GM23248 (cell line): ENCODE measurements around the gene AGAP1. TPM values are rescaled to one million over a fixed set of nuclear protein-coding genes. Genes with fewer than 3 reads are reported as not detected.

Experiments
- DNase-seq: peaks from one replicate; pipeline ENCODE4 v3.0.0-alpha.2; 2015
- H2AFZ ChIP-seq: fragments of 200-600 bp; sonication (generic); 2 replicates; pipeline ENCODE4 v1.6.1; 2016; ENCODE audit warnings: antibody characterized with exemption
- H3F3A ChIP-seq: fragments of 200-600 bp; sonication (generic); 2 replicates; pipeline ENCODE4 v1.6.1; 2016; ENCODE audit warnings: mild to moderate bottlenecking, antibody characterized with exemption, mixed run types; ENCODE audit not compliant: insufficient read depth
- H3K27ac ChIP-seq: fragments of 200-600 bp; sonication (generic); 2 replicates; pipeline ENCODE4 v1.5.1; 2016; ENCODE audit warnings: mild to moderate bottlenecking
- H3K27me3 ChIP-seq: fragments of 200-600 bp; sonication (generic); replicated peaks from 2 replicates; pipeline ENCODE4 v1.6.1; 2016; ENCODE audit warnings: mild to moderate bottlenecking; ENCODE audit not compliant: insufficient read depth
- H3K36me3 ChIP-seq: fragments of 200-600 bp; sonication (generic); 2 replicates; pipeline ENCODE4 v1.6.1; 2016; ENCODE audit warnings: low read depth, mild to moderate bottlenecking
- H3K4me1 ChIP-seq: fragments of 200-600 bp; sonication (generic); 2 replicates; pipeline ENCODE4 v1.6.1; 2016; ENCODE audit warnings: mild to moderate bottlenecking; ENCODE audit not compliant: insufficient read depth
- H3K4me2 ChIP-seq: fragments of 200-600 bp; sonication (generic); one replicate; pipeline ENCODE4 v1.6.1; 2016; ENCODE audit warnings: mild to moderate bottlenecking; ENCODE audit not compliant: unreplicated experiment
- H3K4me3 ChIP-seq: fragments of 200-600 bp; sonication (generic); 2 replicates; pipeline ENCODE4 v1.5.1; 2016; ENCODE audit warnings: mild to moderate bottlenecking
- H3K79me2 ChIP-seq: fragments of 200-600 bp; sonication (generic); 2 replicates; pipeline ENCODE4 v1.6.1; 2016; ENCODE audit warnings: mild to moderate bottlenecking; ENCODE audit not compliant: insufficient read depth
- H3K9ac ChIP-seq: fragments of 200-600 bp; sonication (generic); 2 replicates; pipeline ENCODE4 v1.6.1; 2016; ENCODE audit warnings: mild to moderate bottlenecking
- H3K9me2 ChIP-seq: fragments of 200-600 bp; sonication (generic); 2 replicates; pipeline ENCODE4 v1.6.1; 2016; ENCODE audit warnings: mixed run types, mild to moderate bottlenecking, moderate library complexity; ENCODE audit not compliant: insufficient read depth
- H3K9me3 ChIP-seq: fragments of 200-600 bp; sonication (generic); one replicate; pipeline ENCODE4 v1.6.1; 2017; ENCODE audit warnings: low read depth
- H4K20me1 ChIP-seq: fragments of 200-600 bp; sonication (generic); 2 replicates; pipeline ENCODE4 v1.6.0; 2016; ENCODE audit not compliant: insufficient read depth
- EZH2 ChIP-seq: fragments of 200-600 bp; sonication (generic); IDR thresholded peaks from 2 replicates; pipeline ENCODE4 v1.6.1; 2018; ENCODE audit warnings: antibody characterized with exemption, mild to moderate bottlenecking; ENCODE audit not compliant: insufficient read depth, poor library complexity, severe bottlenecking
- EZH2phosphoT487 ChIP-seq: fragments of 200-600 bp; sonication (generic); IDR thresholded peaks from 2 replicates; pipeline ENCODE4 v1.6.1; 2018; ENCODE audit warnings: antibody characterized with exemption, moderate library complexity, mild to moderate bottlenecking, low read depth; ENCODE audit not compliant: insufficient read depth
- WGBS, 2 experiments: methylation state at CpG; one replicate each; pipeline ENCODE4 v1.1.6; 2015 to 2017; ENCODE audit warnings: low lambda C conversion rate in 2 of 2, low coverage in 1 of 2; ENCODE audit errors: missing lambda C conversion rate in 2 of 2; 5-methylcytosine and 5-hydroxymethylcytosine counted together
- in situ Hi-C: fragments of 300-500 bp; cut with MboI; formaldehyde crosslinking; loops from 2 replicates; pipeline ENCODE4 v1.15.0; 2020
- polyA plus RNA-seq: library from polyadenylated mRNA; unstranded; fragments of >200 nt; fragmentation: Nextera tagmentation; extraction: Ambion mirVana; gene quantifications from 2 replicates; pipeline ENCODE4 v1.2.1, GENCODE V29; 2016
- total RNA-seq: library from RNA; depleted of rRNA; stranded (reverse); fragments of >200 nt; shearing (Covaris generic); gene quantifications from 2 replicates; pipeline ENCODE4 v1.2.3, GENCODE V29; 2014

AGAP1 gene
- total and polyA plus RNA-seq, 2 experiments from 2014 or later = 2.2 to 9.9 TPM

DNA sequence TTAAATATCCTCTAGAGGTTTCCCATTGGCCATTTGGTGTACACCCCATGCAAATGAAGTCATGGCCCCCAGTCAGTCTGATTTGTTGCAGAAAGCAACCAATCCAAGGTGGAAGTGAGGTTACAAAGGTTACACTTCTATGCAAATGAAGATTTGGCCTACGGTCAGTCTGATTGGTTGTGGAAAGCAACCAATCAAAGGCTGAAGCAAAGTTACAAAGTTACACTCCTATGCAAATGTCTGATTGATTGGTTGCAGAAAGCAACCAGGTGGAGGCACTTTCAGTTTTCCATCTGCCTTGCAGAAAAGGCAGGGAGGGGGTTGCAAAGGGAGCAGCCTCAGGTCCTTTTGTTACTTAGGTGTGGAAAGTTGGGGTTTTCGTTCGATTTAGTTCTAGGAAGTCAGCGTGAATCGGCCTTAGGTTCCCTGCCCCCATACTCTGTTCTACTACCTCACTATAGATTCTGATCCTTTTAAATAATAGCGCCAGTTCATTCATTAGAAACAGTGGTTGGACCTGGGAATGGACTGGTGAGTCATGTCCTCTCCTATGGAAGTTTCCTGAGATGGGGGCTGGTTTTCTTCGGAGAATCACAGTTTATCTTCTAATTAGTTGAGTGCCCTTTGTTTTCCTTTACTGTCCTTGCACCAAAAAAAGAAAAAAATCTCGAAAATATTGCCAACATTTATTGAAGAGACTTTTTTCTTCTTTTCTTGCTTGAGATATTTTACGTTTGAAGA is 279.5 kb downstream of the AGAP1 start:
- TF ChIP-seq EZH2phosphoT487 (no peak), EZH2 (no peak)
- H3K36me3 ChIP-seq = no peaks in the 10 kb centered on the region
- H3K9ac ChIP-seq = no peak overlapping the region
- H3K27me3 ChIP-seq = no peaks in the 10 kb centered on the region
- H3K9me3 ChIP-seq = no peaks in the 10 kb centered on the region
- DNase-seq = no peak
- no peak overlapping the region for H3K4me3 ChIP-seq
- peaks cover 7% of the 10 kb centered on the region; the same call in 1 of the 2 replicates for H4K20me1 ChIP-seq
- no peaks in the 10 kb centered on the region for H3K4me1 ChIP-seq
- WGBS, 2 experiments = 95 to 96% methylated on average over 9 of the region's 9 CpGs
- H3K9me2 ChIP-seq = no peaks in the 10 kb centered on the region
- no peaks in the 10 kb centered on the region for H3K79me2 ChIP-seq
- H2AFZ ChIP-seq = no peak overlapping the region
- no peaks in the 10 kb centered on the region for H3F3A ChIP-seq
- H3K27ac ChIP-seq = no peak overlapping the region
- in situ Hi-C loops = loop anchor here (10.0 kb wide), 2 partner anchors 411 to 1291 kb away; no protein-coding TSS in a partner anchor
- no peak overlapping the region for H3K4me2 ChIP-seq

- no peak overlapping the region for H2AFZ ChIP-seq
- no peaks in the 10 kb centered on the region for H3K4me1 ChIP-seq
- TF ChIP-seq EZH2phosphoT487 (no peak), EZH2 (no peak)
- 89 to 90% methylated on average over 15 of the region's 15 CpGs for WGBS, 2 experiments
- no peak overlapping the region for H3K9ac ChIP-seq
- no peaks in the 10 kb centered on the region for H3F3A ChIP-seq
- no peak overlapping the region for H3K4me3 ChIP-seq
- no peaks in the 10 kb centered on the region for H3K27me3 ChIP-seq
- H3K27ac ChIP-seq = no peak overlapping the region
- no peaks in the 10 kb centered on the region for H3K36me3 ChIP-seq
- no peak overlapping the region for H3K4me2 ChIP-seq
- no peak for DNase-seq
- H4K20me1 ChIP-seq = peaks cover 7% of the 10 kb centered on the region; the same call in 1 of the 2 replicates
- no peaks in the 10 kb centered on the region for H3K79me2 ChIP-seq
- no peaks in the 10 kb centered on the region for H3K9me3 ChIP-seq
- in situ Hi-C loops = loop anchor here (10.0 kb wide), 2 partner anchors 410 to 1290 kb away; no protein-coding TSS in a partner anchor
- no peaks in the 10 kb centered on the region for H3K9me2 ChIP-seq
These were observed 280.5 kb downstream of the AGAP1 start for GRCh38 chr2:235774153-235774870.

GRCh38 chr2:235776531-235776930 is 282.7 kb downstream of the AGAP1 start:
- 91 to 95% methylated on average over 14 of the region's 14 CpGs for WGBS, 2 experiments

DNA sequence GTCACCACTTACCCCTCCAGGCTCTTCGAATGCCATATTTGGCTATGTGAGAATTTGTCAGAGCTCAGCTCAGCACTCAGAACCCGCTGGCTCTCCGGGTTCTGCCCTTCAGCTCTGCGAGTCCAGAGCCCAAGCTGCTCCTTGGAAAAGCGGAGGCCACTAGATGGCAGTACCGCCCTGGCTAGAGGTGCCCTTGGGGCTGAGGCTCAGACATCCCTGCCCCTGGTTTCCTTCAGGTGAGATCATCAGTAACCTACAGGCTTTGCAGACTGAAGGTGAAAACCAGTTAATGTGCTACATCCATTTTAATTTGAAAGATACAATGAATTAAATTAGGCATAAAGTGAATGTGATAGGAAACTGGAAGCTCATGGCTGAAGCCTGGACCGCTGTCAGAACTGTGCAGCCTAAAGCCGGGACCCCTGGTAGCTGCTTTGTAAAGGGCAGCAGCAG is 285.6 kb downstream of the AGAP1 start:
- Histone ChIP-seq H3K9ac (no peak overlapping the region), H2AFZ (no peak overlapping the region), H3K79me2 (no peaks in the 10 kb centered on the region), H3K4me3 (no peak overlapping the region), H3K9me2 (no peaks in the 10 kb centered on the region), H3K4me2 (no peak overlapping the region), H3K27ac (no peak overlapping the region), H3K4me1 (no peaks in the 10 kb centered on the region), H3K27me3 (no peaks in the 10 kb centered on the region), H3K9me3 (no peaks in the 10 kb centered on the region), H3K36me3 (no peaks in the 10 kb centered on the region), H3F3A (no peaks in the 10 kb centered on the region), H4K20me1 (no peaks in the 10 kb centered on the region)
- 29 to 32% methylated on average over 8 of the region's 8 CpGs for WGBS, 2 experiments
- in situ Hi-C loops = loop anchor here (10.0 kb wide), 2 partner anchors 405 to 1285 kb away; no protein-coding TSS in a partner anchor
- DNase-seq = peak; percentile 82
- no peak for TF ChIP-seq EZH2
- no peak for TF ChIP-seq EZH2phosphoT487

More at GRCh38 chr2:235776531-235776930, 282.7 kb downstream of the AGAP1 start:
- Histone ChIP-seq H3K4me1 (no peaks in the 10 kb centered on the region), H4K20me1 (peaks cover 7% of the 10 kb centered on the region; the same call in 1 of the 2 replicates), H3K79me2 (no peaks in the 10 kb centered on the region), H3K9me2 (no peaks in the 10 kb centered on the region), H3K4me2 (no peak overlapping the region), H3K9ac (no peak overlapping the region), H2AFZ (no peak overlapping the region), H3K4me3 (no peak overlapping the region), H3K9me3 (no peaks in the 10 kb centered on the region), H3K27me3 (no peaks in the 10 kb centered on the region), H3F3A (no peaks in the 10 kb centered on the region), H3K36me3 (no peaks in the 10 kb centered on the region), H3K27ac (no peak overlapping the region)
- no peak for DNase-seq
- in situ Hi-C loops = loop anchor here (10.0 kb wide), 2 partner anchors 408 to 1288 kb away; no protein-coding TSS in a partner anchor
- TF ChIP-seq EZH2 = no peak
- TF ChIP-seq EZH2phosphoT487 = no peak
